MM.1S (cell line): ENCODE measurements around the gene GAB1.
A peak's percentile ranks its signal among the peaks of the same experiment; 100 is the strongest.

ENCODE experiments used
- DNase-seq: peaks from one replicate; pipeline ENCODE4 v3.0.0-alpha.2; 2015
- H2AFZ ChIP-seq: fragments of 300-600 bp; sonication (generic); 2 replicates; pipeline ENCODE4 v1.6.0; 2016; ENCODE audit warnings: antibody characterized with exemption, low read length
- H3F3A ChIP-seq: fragments of 300-600 bp; sonication (generic); 2 replicates; pipeline ENCODE4 v1.6.1; 2016; ENCODE audit warnings: mild to moderate bottlenecking, antibody characterized with exemption, low read length, moderate library complexity, mixed read lengths; ENCODE audit not compliant: insufficient read depth
- H3K27ac ChIP-seq: fragments of 300-600 bp; sonication (generic); 2 replicates; pipeline ENCODE4 v1.5.1; 2016; ENCODE audit warnings: mild to moderate bottlenecking, low read length
- H3K27me3 ChIP-seq: fragments of 300-600 bp; sonication (generic); replicated peaks from 2 replicates; pipeline ENCODE4 v1.6.0; 2016; ENCODE audit warnings: low read length; ENCODE audit not compliant: insufficient read depth
- H3K36me3 ChIP-seq: fragments of 300-600 bp; sonication (generic); replicated peaks from 2 replicates; pipeline ENCODE4 v1.6.1; 2016; ENCODE audit warnings: mild to moderate bottlenecking, low read length, mixed read lengths; ENCODE audit not compliant: insufficient read depth
- H3K4me1 ChIP-seq: fragments of 300-600 bp; sonication (generic); 2 replicates; pipeline ENCODE4 v1.6.1; 2016; ENCODE audit warnings: low read length, mixed read lengths
- H3K4me2 ChIP-seq: fragments of 300-600 bp; sonication (generic); 2 replicates; pipeline ENCODE4 v1.6.0; 2016; ENCODE audit warnings: low read depth, low read length
- H3K4me3 ChIP-seq: fragments of 300-600 bp; sonication (generic); 2 replicates; pipeline ENCODE4 v1.5.1; 2016; ENCODE audit warnings: low read length, mixed read lengths
- H3K79me2 ChIP-seq: fragments of 300-600 bp; sonication (generic); 2 replicates; pipeline ENCODE4 v1.6.1; 2016; ENCODE audit warnings: mixed run types, low read length, mixed read lengths
- H3K9ac ChIP-seq: fragments of 300-600 bp; sonication (generic); 2 replicates; pipeline ENCODE4 v1.6.1; 2016; ENCODE audit warnings: low read length, mixed read lengths
- H3K9me2 ChIP-seq: fragments of 300-600 bp; sonication (generic); replicated peaks from 2 replicates; pipeline ENCODE4 v1.6.1; 2016; ENCODE audit warnings: mild to moderate bottlenecking, low read length, mixed read lengths; ENCODE audit not compliant: insufficient read depth
- H3K9me3 ChIP-seq: fragments of 300-600 bp; sonication (generic); replicated peaks from 2 replicates; pipeline ENCODE4 v1.6.1; 2016; ENCODE audit warnings: mild to moderate bottlenecking, low read length, mixed read lengths; ENCODE audit not compliant: insufficient read depth
- H4K20me1 ChIP-seq: fragments of 300-600 bp; sonication (generic); 2 replicates; pipeline ENCODE4 v1.6.1; 2016; ENCODE audit warnings: mild to moderate bottlenecking, low read length, moderate library complexity, mixed read lengths; ENCODE audit not compliant: insufficient read depth
- EZH2 ChIP-seq: fragments of 300-600 bp; sonication (generic); optimal IDR thresholded peaks from 2 replicates; pipeline ENCODE3; 2017; ENCODE audit warnings: low read depth, mild to moderate bottlenecking, antibody characterized with exemption, low read length, mixed read lengths
- EZH2phosphoT487 ChIP-seq: fragments of 300-600 bp; sonication (generic); IDR thresholded peaks from 2 replicates; pipeline ENCODE4 v1.6.1; 2018; ENCODE audit warnings: antibody characterized with exemption, low read length
- TF ChIP-seq, protein P1 (sequence below): fragments of 300-600 bp; sonication (generic); IDR thresholded peaks from 2 replicates; pipeline ENCODE4 v1.5.1; 2016; ENCODE audit warnings: antibody characterized with exemption, low read length, mixed read lengths

GAB1 gene

DNA sequence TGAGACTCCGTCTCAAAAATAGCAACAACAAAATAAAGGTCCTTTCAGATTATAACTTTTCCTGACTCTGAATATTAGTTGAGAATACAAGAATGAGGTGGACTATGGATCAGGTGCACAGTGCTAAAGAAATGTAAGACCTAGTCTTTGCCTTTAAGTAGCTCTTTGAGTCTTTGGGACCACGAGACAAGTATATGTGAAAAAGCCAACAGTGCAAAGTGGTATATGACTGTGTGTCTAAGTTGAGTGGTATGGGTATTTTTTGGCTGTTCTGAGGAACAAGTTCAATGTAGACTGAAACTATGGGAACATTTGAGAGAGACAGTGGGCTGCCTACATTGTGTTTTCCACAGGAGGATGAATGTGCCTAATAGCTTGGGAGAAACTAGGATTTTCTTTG lies 2.8 kb downstream of the GAB1 start:
- H2AFZ ChIP-seq, result no peak overlapping the region
- H3K4me2 ChIP-seq, result peak overlapping the region; percentile 93
- no peak for DNase-seq
- H3K79me2 ChIP-seq, result peaks cover 4% of the 10 kb centered on the region; the same call in 1 of the 2 replicates
- peak overlapping the region; percentile 93; the same call in 1 of the 2 replicates for H3K27ac ChIP-seq
- H3K9me2 ChIP-seq, result no peaks in the 10 kb centered on the region
- H3K27me3 ChIP-seq, result no peaks in the 10 kb centered on the region
- peak overlapping the region; percentile 100 for H3K4me3 ChIP-seq
- peak overlapping the region; percentile 99 for H3K9ac ChIP-seq
- peaks cover 56% of the 10 kb centered on the region for H3F3A ChIP-seq
- H4K20me1 ChIP-seq, result peaks cover 7% of the 10 kb centered on the region
- H3K9me3 ChIP-seq, result no peaks in the 10 kb centered on the region
- peaks cover 28% of the 10 kb centered on the region for H3K4me1 ChIP-seq
- TF ChIP-seq EZH2 (no peak), EZH2phosphoT487 (no peak)
- TF ChIP-seq, protein P1, sequence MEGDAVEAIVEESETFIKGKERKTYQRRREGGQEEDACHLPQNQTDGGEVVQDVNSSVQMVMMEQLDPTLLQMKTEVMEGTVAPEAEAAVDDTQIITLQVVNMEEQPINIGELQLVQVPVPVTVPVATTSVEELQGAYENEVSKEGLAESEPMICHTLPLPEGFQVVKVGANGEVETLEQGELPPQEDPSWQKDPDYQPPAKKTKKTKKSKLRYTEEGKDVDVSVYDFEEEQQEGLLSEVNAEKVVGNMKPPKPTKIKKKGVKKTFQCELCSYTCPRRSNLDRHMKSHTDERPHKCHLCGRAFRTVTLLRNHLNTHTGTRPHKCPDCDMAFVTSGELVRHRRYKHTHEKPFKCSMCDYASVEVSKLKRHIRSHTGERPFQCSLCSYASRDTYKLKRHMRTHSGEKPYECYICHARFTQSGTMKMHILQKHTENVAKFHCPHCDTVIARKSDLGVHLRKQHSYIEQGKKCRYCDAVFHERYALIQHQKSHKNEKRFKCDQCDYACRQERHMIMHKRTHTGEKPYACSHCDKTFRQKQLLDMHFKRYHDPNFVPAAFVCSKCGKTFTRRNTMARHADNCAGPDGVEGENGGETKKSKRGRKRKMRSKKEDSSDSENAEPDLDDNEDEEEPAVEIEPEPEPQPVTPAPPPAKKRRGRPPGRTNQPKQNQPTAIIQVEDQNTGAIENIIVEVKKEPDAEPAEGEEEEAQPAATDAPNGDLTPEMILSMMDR, result no peak
- no peaks in the 10 kb centered on the region for H3K36me3 ChIP-seq

DNA sequence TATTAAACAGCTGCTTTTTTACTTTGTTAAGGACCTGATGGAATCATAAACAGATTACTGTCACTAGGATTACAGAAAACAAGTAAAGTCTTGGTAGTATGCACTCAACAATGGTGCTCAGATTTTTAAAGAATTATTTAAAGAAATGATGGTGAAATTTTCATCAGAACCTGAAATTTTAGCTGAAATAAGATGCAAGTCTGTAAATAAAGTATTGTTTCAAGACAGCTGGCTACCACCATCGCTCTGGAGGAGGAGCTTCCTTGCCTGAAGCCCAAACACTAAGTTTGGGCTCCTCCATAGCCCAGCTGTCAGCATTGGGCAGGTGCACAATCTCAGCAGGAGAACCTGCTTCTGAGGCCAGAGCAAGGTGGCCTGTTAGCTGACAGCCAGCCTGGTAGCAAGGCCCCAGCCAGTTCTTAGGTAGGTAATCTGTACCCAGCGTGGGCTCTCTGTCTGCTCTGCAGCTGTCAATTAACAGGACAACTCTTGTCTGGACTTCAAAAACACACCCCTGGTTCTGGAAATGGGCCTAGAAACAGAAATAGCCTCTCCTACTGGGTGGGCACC lies 4.6 kb downstream of the GAB1 start:
- Histone ChIP-seq H3K9me3 (no peaks in the 10 kb centered on the region), H4K20me1 (peaks cover 12% of the 10 kb centered on the region), H3K9me2 (no peaks in the 10 kb centered on the region), H3K27me3 (no peaks in the 10 kb centered on the region), H3K79me2 (no peaks in the 10 kb centered on the region), H3K27ac (peak overlapping the region; percentile 93; the same call in 1 of the 2 replicates), H3F3A (peaks cover 48% of the 10 kb centered on the region), H3K4me2 (peak overlapping the region; percentile 93), H2AFZ (no peak overlapping the region), H3K4me1 (peaks cover 44% of the 10 kb centered on the region), H3K9ac (peak overlapping the region; percentile 99), H3K36me3 (no peaks in the 10 kb centered on the region), H3K4me3 (peak overlapping the region; percentile 40)
- TF ChIP-seq EZH2 (no peak), EZH2phosphoT487 (no peak)
- TF ChIP-seq, protein P1, result no peak
- DNase-seq, result peak; percentile 82

DNA sequence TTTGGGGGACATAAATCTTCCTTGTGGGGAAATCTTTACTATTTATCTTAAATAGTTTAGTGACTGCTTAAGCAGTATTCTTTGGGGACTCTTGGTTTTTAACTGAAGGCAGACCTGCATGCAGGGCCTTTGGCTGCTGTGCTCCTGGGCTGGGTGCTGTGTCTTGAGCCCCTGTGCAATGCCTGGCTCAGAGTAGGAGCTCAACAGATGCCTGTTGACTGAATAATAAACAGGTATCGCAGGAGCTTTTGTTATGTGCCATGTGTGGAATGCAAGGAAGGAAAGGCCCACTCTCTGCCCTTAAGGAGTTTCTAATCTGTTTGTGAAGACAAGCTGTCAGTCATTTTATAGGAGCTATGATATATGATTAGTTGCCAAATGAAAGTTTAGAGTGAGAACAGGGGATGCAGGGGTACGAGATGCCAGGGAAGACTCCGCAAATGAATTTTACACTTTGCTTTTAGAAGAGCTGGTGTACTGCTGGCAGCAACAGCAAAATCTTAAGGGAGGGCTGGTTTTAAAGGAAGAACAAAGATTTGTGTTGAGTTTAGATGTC lies 6.7 kb downstream of the GAB1 start:
- Histone ChIP-seq H3K79me2 (no peaks in the 10 kb centered on the region), H3K4me3 (no peak overlapping the region), H3K27me3 (no peaks in the 10 kb centered on the region), H3K27ac (no peak overlapping the region), H4K20me1 (peaks cover 13% of the 10 kb centered on the region), H3K4me2 (peak overlapping the region; percentile 10; the same call in 1 of the 2 replicates), H3F3A (peaks cover 30% of the 10 kb centered on the region), H3K36me3 (0 out of 2 replicates have a peak, but pooled peaks cover 4% of the 10 kb centered on the region), H3K4me1 (peaks cover 54% of the 10 kb centered on the region), H3K9me2 (no peaks in the 10 kb centered on the region), H2AFZ (no peak overlapping the region), H3K9me3 (no peaks in the 10 kb centered on the region), H3K9ac (no peak overlapping the region)
- TF ChIP-seq EZH2phosphoT487 (no peak), EZH2 (no peak)
- TF ChIP-seq, protein P1, result no peak
- DNase-seq, result no peak
